OCI-LY1 (cell line): ENCODE measurements around the gene TMEM88.

Experiments used
- H2AFZ ChIP-seq: fragments of 200-600 bp; sonication (generic), shearing (Covaris generic); 2 replicates; pipeline ENCODE4 v1.6.0; 2014; ENCODE audit warnings: antibody characterized with exemption, mild to moderate bottlenecking, low read length
- H3F3A ChIP-seq: fragments of 200-600 bp; sonication (generic), shearing (Covaris generic); 2 replicates; pipeline ENCODE4 v1.6.0; 2014; ENCODE audit warnings: mild to moderate bottlenecking, antibody characterized with exemption, low read length, moderate library complexity; ENCODE audit not compliant: insufficient read depth
- H3K27ac ChIP-seq: fragments of 200-600 bp; sonication (generic); 2 replicates; pipeline ENCODE4 v1.5.1; 2014; ENCODE audit warnings: low read length, mixed run types, mild to moderate bottlenecking, low read depth; ENCODE audit not compliant: poor library complexity, severe bottlenecking
- H3K27me3 ChIP-seq: fragments of 200-600 bp; sonication (generic); 2 replicates; pipeline ENCODE4 v1.6.0; 2014; ENCODE audit warnings: antibody characterized with exemption, mild to moderate bottlenecking, low read length, moderate library complexity; ENCODE audit not compliant: insufficient read depth
- H3K36me3 ChIP-seq: fragments of 200-600 bp; sonication (generic); 2 replicates; pipeline ENCODE4 v1.6.1; 2014; ENCODE audit warnings: mild to moderate bottlenecking, antibody characterized with exemption, low read length, moderate library complexity, mixed read lengths; ENCODE audit not compliant: insufficient read depth
- H3K4me1 ChIP-seq: fragments of 200-600 bp; sonication (generic); 2 replicates; pipeline ENCODE4 v1.5.1; 2014; ENCODE audit warnings: mild to moderate bottlenecking, low read length, moderate library complexity; ENCODE audit not compliant: insufficient read depth, severe bottlenecking
- H3K4me2 ChIP-seq: fragments of 200-600 bp; sonication (generic), shearing (Covaris generic); 2 replicates; pipeline ENCODE4 v1.6.1; 2014; ENCODE audit warnings: low read length
- H3K4me3 ChIP-seq: fragments of 200-600 bp; sonication (generic); 2 replicates; pipeline ENCODE4 v1.5.1; 2014; ENCODE audit warnings: low read length, low read depth, mild to moderate bottlenecking, mixed read lengths; ENCODE audit not compliant: poor library complexity, severe bottlenecking
- H3K79me2 ChIP-seq: fragments of 200-600 bp; shearing (Covaris generic); 2 replicates; pipeline ENCODE4 v1.6.1; 2016; ENCODE audit warnings: mixed run types, low read length, mixed read lengths; ENCODE audit not compliant: insufficient read depth
- H3K9ac ChIP-seq: fragments of 200-600 bp; sonication (generic), shearing (Covaris generic); 2 replicates; pipeline ENCODE4 v1.6.1; 2014; ENCODE audit warnings: mild to moderate bottlenecking, low read length, mixed read lengths
- H3K9me2 ChIP-seq: fragments of 200-600 bp; sonication (generic), shearing (Covaris generic); 2 replicates; pipeline ENCODE4 v1.6.1; 2014; ENCODE audit warnings: low read depth, mild to moderate bottlenecking, low read length, mixed read lengths
- H3K9me3 ChIP-seq: fragments of 200-600 bp; shearing (Covaris generic); 2 replicates; pipeline ENCODE4 v1.6.1; 2014; ENCODE audit warnings: low read length, mixed read lengths
- H4K20me1 ChIP-seq: fragments of 200-600 bp; sonication (generic), shearing (Covaris generic); 2 replicates; pipeline ENCODE4 v1.6.0; 2016; ENCODE audit warnings: mild to moderate bottlenecking, low read length; ENCODE audit not compliant: insufficient read depth
- EZH2 ChIP-seq: fragments of 200-600 bp; sonication (generic), shearing (Covaris generic); IDR thresholded peaks from 2 replicates; pipeline ENCODE4 v1.8.0; 2017; ENCODE audit warnings: borderline replicate concordance, mixed run types, mild to moderate bottlenecking, antibody characterized with exemption, low read length, moderate library complexity, mixed read lengths
- TF ChIP-seq, protein P1 (sequence below): fragments of 200-600 bp; sonication (generic), shearing (Covaris generic); IDR thresholded peaks from 2 replicates; pipeline ENCODE4 v1.5.1; 2017; ENCODE audit warnings: mild to moderate bottlenecking, antibody characterized with exemption, low read length, moderate library complexity, mixed read lengths

The TMEM88 gene

DNA sequence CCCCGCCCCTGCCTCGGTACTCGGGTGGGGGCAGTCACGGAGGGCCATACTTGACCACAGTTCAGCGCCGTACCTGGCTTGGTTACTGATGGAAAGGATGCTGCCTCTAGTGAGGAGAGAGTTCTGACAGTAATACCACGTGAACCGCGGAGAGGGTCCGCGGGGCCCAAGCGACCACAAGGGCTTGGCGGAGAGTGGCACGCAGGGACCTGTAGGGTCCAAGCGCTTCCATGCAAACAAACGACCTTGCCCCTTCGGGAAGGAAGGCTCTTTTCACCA lies 11.7 kb upstream of the TMEM88 start:
- H2AFZ ChIP-seq = no peak overlapping the region
- no peaks in the 10 kb centered on the region for H3K27me3 ChIP-seq
- peaks cover 47% of the 10 kb centered on the region for H3K4me1 ChIP-seq
- H3K9me3 ChIP-seq = no peaks in the 10 kb centered on the region
- H3K79me2 ChIP-seq = no peaks in the 10 kb centered on the region
- peaks cover 10% of the 10 kb centered on the region; the same call in 1 of the 2 replicates for H3F3A ChIP-seq
- peaks cover 23% of the 10 kb centered on the region for H3K36me3 ChIP-seq
- peak overlapping the region; percentile 97 for H3K9ac ChIP-seq
- no peaks in the 10 kb centered on the region for H4K20me1 ChIP-seq
- peak overlapping the region; percentile 95 for H3K4me2 ChIP-seq
- H3K4me3 ChIP-seq = peak overlapping the region; percentile 88
- H3K27ac ChIP-seq = peak overlapping the region; percentile 97
- TF ChIP-seq EZH2 = no peak
- TF ChIP-seq, protein P1, sequence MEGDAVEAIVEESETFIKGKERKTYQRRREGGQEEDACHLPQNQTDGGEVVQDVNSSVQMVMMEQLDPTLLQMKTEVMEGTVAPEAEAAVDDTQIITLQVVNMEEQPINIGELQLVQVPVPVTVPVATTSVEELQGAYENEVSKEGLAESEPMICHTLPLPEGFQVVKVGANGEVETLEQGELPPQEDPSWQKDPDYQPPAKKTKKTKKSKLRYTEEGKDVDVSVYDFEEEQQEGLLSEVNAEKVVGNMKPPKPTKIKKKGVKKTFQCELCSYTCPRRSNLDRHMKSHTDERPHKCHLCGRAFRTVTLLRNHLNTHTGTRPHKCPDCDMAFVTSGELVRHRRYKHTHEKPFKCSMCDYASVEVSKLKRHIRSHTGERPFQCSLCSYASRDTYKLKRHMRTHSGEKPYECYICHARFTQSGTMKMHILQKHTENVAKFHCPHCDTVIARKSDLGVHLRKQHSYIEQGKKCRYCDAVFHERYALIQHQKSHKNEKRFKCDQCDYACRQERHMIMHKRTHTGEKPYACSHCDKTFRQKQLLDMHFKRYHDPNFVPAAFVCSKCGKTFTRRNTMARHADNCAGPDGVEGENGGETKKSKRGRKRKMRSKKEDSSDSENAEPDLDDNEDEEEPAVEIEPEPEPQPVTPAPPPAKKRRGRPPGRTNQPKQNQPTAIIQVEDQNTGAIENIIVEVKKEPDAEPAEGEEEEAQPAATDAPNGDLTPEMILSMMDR = peak; percentile 1; the same call in 1 of the 2 replicates
- H3K9me2 ChIP-seq = no peaks in the 10 kb centered on the region

DNA sequence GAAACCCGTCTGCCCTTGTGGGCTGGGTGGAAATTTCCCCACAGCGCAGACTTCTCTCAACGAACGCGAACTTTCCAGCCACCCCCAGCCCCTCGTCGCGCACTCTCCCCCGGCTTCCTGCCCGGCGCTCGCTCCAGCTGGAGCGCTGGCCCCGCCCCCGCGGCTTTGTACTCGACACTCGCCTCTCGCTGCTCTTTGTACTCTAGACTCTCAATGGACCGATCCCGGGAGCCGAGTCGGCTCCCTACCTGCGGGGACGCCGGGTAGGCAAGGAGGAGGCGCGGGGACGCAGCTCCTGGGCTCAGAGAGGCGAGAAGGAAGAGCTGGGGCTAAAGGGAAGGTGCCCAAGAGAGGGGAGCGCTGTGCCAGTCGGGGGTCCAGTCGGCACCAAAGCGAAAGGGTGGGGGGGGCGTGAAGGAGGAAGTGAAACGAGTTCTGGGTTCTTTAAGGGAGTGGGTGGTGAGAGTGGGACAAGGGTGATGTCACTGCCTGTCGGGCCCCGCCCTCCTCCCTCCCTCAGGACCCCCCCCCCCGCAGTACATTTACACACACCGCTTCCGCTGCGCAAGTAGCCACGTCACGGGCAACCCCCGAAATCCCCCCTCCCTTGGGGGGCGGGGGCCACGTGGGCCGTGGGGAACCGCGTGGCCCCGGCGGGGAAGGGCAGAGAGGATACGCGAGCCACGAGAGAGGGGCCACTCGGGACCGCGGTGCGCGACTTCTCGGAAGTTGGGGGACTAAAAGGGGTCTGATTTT lies 11.2 kb upstream of the TMEM88 start:
- H3K27me3 ChIP-seq = no peaks in the 10 kb centered on the region
- TF ChIP-seq, protein P1 = no peak
- no peak for TF ChIP-seq EZH2
- peak overlapping the region; percentile 88 for H3K4me3 ChIP-seq
- H3K9ac ChIP-seq = peak overlapping the region; percentile 97
- H3K9me3 ChIP-seq = no peaks in the 10 kb centered on the region
- H3K36me3 ChIP-seq = peaks cover 26% of the 10 kb centered on the region
- H3K79me2 ChIP-seq = no peaks in the 10 kb centered on the region
- no peaks in the 10 kb centered on the region for H4K20me1 ChIP-seq
- H3K4me1 ChIP-seq = peaks cover 43% of the 10 kb centered on the region
- peak overlapping the region; percentile 97 for H3K27ac ChIP-seq
- H3K4me2 ChIP-seq = peak overlapping the region; percentile 95
- H3F3A ChIP-seq = peaks cover 8% of the 10 kb centered on the region; the same call in 1 of the 2 replicates
- H3K9me2 ChIP-seq = no peaks in the 10 kb centered on the region
- no peak overlapping the region for H2AFZ ChIP-seq

DNA sequence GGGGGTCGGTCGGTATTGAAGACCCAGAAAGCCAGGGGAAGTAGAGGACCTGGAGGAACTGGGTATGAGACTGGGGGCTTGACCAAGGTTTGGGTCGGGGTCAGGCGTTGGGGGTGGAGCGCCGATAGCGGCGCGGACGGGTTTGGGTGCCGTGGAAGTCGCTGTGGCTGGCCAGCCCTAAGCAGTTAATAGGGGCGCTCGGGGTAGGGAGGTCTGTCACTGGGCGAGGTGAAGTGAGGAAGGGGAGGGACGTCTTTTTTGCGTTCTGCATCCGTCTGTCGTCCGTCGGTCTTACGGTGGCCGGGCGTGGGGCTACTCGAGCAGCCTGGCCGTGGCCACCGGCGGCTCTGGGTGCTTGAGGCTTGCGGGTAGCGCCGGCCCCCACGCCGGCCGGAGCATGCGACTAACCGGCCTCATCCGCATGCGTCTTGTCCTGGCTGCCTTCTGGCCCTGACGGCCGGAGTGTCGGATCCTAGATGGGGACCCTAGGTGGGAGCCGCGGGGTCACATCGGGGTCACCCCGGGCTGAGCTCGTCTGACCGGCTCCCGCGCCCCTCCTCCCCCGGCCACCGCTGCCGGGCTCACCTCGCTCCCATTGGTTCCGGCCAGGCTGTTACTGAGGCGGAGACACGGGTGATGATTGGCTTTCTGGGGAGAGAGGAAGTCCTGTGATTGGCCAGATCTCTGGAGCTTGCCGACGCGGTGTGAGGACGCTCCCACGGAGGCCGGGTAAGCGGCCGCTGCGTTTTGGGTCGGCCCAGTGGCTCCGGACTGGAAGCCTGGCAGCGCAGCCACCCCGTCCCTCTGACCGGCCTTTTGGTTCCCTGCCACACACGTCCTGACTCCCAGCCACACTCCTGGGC lies 10.3 kb upstream of the TMEM88 start:
- Histone ChIP-seq H3F3A (0 out of 2 replicates have a peak, but pooled peaks cover 4% of the 10 kb centered on the region), H3K9me3 (no peaks in the 10 kb centered on the region), H3K4me2 (peak overlapping the region; percentile 95), H3K9ac (peak overlapping the region; percentile 97), H3K79me2 (no peaks in the 10 kb centered on the region), H3K27ac (peak overlapping the region; percentile 97), H3K4me1 (peaks cover 36% of the 10 kb centered on the region), H3K4me3 (peak overlapping the region; percentile 88), H3K9me2 (no peaks in the 10 kb centered on the region), H2AFZ (no peak overlapping the region), H3K27me3 (no peaks in the 10 kb centered on the region), H4K20me1 (no peaks in the 10 kb centered on the region), H3K36me3 (peaks cover 34% of the 10 kb centered on the region)
- TF ChIP-seq, protein P1 = no peak
- no peak for TF ChIP-seq EZH2
